HepG2 (cell line): Measurements from ENCODE around the gene BIRC3. TPM values are rescaled to one million over a fixed set of nuclear protein-coding genes. Genes with fewer than 3 reads are reported as not detected.
"Not testable (repeated sequence)": the region's sequence is repeated elsewhere in the genome, so short reads cannot be mapped to it uniquely, and the experiment has no call there.

ENCODE experiments used
- ATAC-seq: fragments of 200-7000 bp; cut with Tn5 transposase; 3 replicates; pipeline ENCODE4 v1.9.1; 2020; ENCODE audit warnings: mild to moderate bottlenecking, moderate library complexity
- BruUV-seq: library from RNA; stranded (reverse); fragments of 400-500 nt; replicated peaks from 2 replicates; lab custom pipeline; 2021; lab: Mats Ljungman, UMichigan
- CTCF ChIA-PET: fragments of 300-600 bp; formaldehyde crosslinking; extraction: SDS; loops from one replicate; lab custom pipeline; 2021; ENCODE audit warnings: low total read pairs, inconsistent platforms, low intra/inter-chr PET ratio; lab: Yijun Ruan, JAX
- POLR2A ChIA-PET: fragments of 350-600 bp; sonication (Branson Sonifier 250); formaldehyde crosslinking; loops from one replicate; lab custom pipeline; 2020; ENCODE audit warnings: antibody characterized with exemption, inconsistent platforms; lab: Yijun Ruan, JAX
- DNase-seq: peaks from one replicate; pipeline ENCODE4 v3.0.0-alpha.2; 2015; ENCODE audit warnings: low spot score
- FAIRE-seq: peaks from 3 replicates; lab custom pipeline; 2011; peaks lifted over from hg19 to GRCh38; lab: Jason Lieb, UNC
- H2AFZ ChIP-seq: one replicate; pipeline ENCODE4 v1.6.1; 2011; ENCODE audit warnings: low read length, inconsistent platforms
- H3K27ac ChIP-seq: fragments of 300-600 bp; 3 replicates; pipeline ENCODE4 v1.8.0; 2011; ENCODE audit warnings: mixed run types, mild to moderate bottlenecking, mixed read lengths, low read length, inconsistent platforms; ENCODE audit not compliant: insufficient read depth; ENCODE audit errors: extremely low read length
- H3K27me3 ChIP-seq, 2 experiments: fragments of 200-600 bp in 1 of 2; 2 replicates in 1 of 2; 3 replicates in 1 of 2; pipeline versions ENCODE4 v1.6.0 to v1.8.0; 2011; ENCODE audit warnings: low read length in 2 of 2, mild to moderate bottlenecking in 2 of 2, moderate library complexity in 2 of 2, inconsistent platforms in 1 of 2; ENCODE audit not compliant: insufficient read depth in 2 of 2, control insufficient read depth in 1 of 2
- H3K36me3 ChIP-seq, 2 experiments: fragments of 200-600 bp in 1 of 2; replicated peaks in 1 of 2; 2 replicates in 1 of 2; 3 replicates in 1 of 2; pipeline versions ENCODE4 v1.5.1 to v1.8.0; 2011; ENCODE audit warnings: low read length in 2 of 2, inconsistent platforms in 1 of 2; ENCODE audit not compliant: insufficient read depth in 2 of 2, control insufficient read depth in 1 of 2
- H3K4me1 ChIP-seq: 2 replicates; pipeline ENCODE4 v1.5.1; 2012; ENCODE audit warnings: low read length, inconsistent platforms; ENCODE audit not compliant: insufficient read depth
- H3K4me2 ChIP-seq: 2 replicates; pipeline ENCODE4 v1.6.0; 2011; ENCODE audit warnings: low read depth, low read length, inconsistent platforms
- H3K4me3 ChIP-seq, 3 experiments: fragments of 200-600 bp in 1 of 3; sonication (generic), shearing (Covaris generic) in 1 of 3; replicated peaks in 1 of 3; 2 replicates each; pipeline ENCODE4 v1.5.1; 2011 to 2016; ENCODE audit warnings: low read length in 3 of 3, inconsistent platforms in 2 of 3, low read depth in 2 of 3, mild to moderate bottlenecking in 2 of 3, control low read depth in 1 of 3, mixed read lengths in 1 of 3; ENCODE audit not compliant: insufficient read depth in 1 of 3
- H3K79me2 ChIP-seq: one replicate; pipeline ENCODE4 v1.6.1; 2011; ENCODE audit warnings: low read length, inconsistent platforms; ENCODE audit not compliant: insufficient read depth
- H3K9ac ChIP-seq: 2 replicates; pipeline ENCODE4 v1.6.0; 2011; ENCODE audit warnings: mild to moderate bottlenecking, low read depth, low read length, inconsistent platforms; ENCODE audit not compliant: insufficient read depth
- H3K9me3 ChIP-seq: 2 replicates; pipeline ENCODE4 v1.5.1; 2012; ENCODE audit warnings: mild to moderate bottlenecking, low read length
- H4K20me1 ChIP-seq: 2 replicates; pipeline ENCODE4 v1.6.0; 2011; ENCODE audit warnings: inconsistent platforms, mild to moderate bottlenecking, low read length, moderate library complexity; ENCODE audit not compliant: insufficient read depth
- CTCF ChIP-seq: sonication (generic); formaldehyde crosslinking; IDR thresholded peaks from 2 replicates; pipeline ENCODE4 v1.5.0; 2020; ENCODE audit warnings: mild to moderate bottlenecking, missing genetic modification reagents, moderate library complexity
- FOSL2 ChIP-seq: sonication (generic); formaldehyde crosslinking; IDR thresholded peaks from 2 replicates; pipeline ENCODE4 v1.4.0; 2020; ENCODE audit warnings: missing genetic modification reagents
- FOXA1 ChIP-seq, 2 experiments: fragments of 450-650 bp in 1 of 2; sonication (generic) in 1 of 2; formaldehyde crosslinking in 1 of 2; IDR thresholded peaks; 2 replicates each; pipeline versions ENCODE4 v1.4.0 to v1.6.1; 2016 to 2020; ENCODE audit warnings: missing genetic modification reagents in 1 of 2
- FOXP1 ChIP-seq, 2 experiments: fragments of 450-650 bp in 1 of 2; IDR thresholded peaks; 2 replicates each; pipeline ENCODE4 v1.6.1; 2017 to 2018; ENCODE audit warnings: antibody characterized with exemption in 1 of 2
- HIC2 ChIP-seq: sonication (generic); formaldehyde crosslinking; IDR thresholded peaks from 2 replicates; pipeline ENCODE4 v1.9.0; 2022; ENCODE audit warnings: low read depth, missing genetic modification reagents
- SOX6 ChIP-seq, 2 experiments: fragments of 450-650 bp in 1 of 2; sonication (generic) in 1 of 2; formaldehyde crosslinking in 1 of 2; IDR thresholded peaks; 2 replicates each; pipeline versions ENCODE4 v1.4.0 to v1.6.1; 2017 to 2020; ENCODE audit warnings: antibody characterized with exemption in 1 of 2, mild to moderate bottlenecking in 1 of 2, missing genetic modification reagents in 1 of 2
- SP5 ChIP-seq: IDR thresholded peaks from 2 replicates; pipeline ENCODE4 v1.6.1; 2016; ENCODE audit warnings: low read depth, borderline replicate concordance
- ZMYM4 ChIP-seq: sonication (generic); formaldehyde crosslinking; IDR thresholded peaks from 2 replicates; pipeline ENCODE4 v1.8.1; 2023; ENCODE audit warnings: mild to moderate bottlenecking, missing genetic modification reagents
- ZNF281 ChIP-seq: sonication (generic); formaldehyde crosslinking; IDR thresholded peaks from 2 replicates; pipeline ENCODE4 v1.4.0; 2020; ENCODE audit warnings: missing genetic modification reagents, borderline replicate concordance
- ZNF644 ChIP-seq: IDR thresholded peaks from 2 replicates; pipeline ENCODE4 v1.6.1; 2016; ENCODE audit warnings: low read depth
- ZNF687 ChIP-seq: sonication (generic); formaldehyde crosslinking; IDR thresholded peaks from 2 replicates; pipeline ENCODE4 v1.5.1; 2020; ENCODE audit warnings: mild to moderate bottlenecking, missing genetic modification reagents, moderate library complexity
- ZNF788 ChIP-seq: sonication (generic); formaldehyde crosslinking; IDR thresholded peaks from 2 replicates; pipeline ENCODE4 v1.5.0; 2020; ENCODE audit warnings: mild to moderate bottlenecking, missing genetic modification reagents, borderline replicate concordance
- WGBS: methylation state at CpG from one replicate; pipeline ENCODE4 v1.1.6; 2017; ENCODE audit warnings: low lambda C conversion rate; 5-methylcytosine and 5-hydroxymethylcytosine counted together
- in situ Hi-C: cut with HindIII; loops from 2 replicates; pipeline ENCODE4 v1.10.0; 2017; ENCODE audit warnings: low pct_unique_long_range_greater_than_20kb; ENCODE audit not compliant: extremely low pct_ligation_motif_present
- intact Hi-C: fragments of 100-400 bp; cut with micrococcal nuclease; formaldehyde crosslinking; loops from one replicate; pipeline ENCODE4 v1.10.0; 2022; ENCODE audit not compliant: unreplicated experiment
- polyA plus RNA-seq, 8 experiments: library from polyadenylated mRNA; depleted of rRNA in 3 of 8; stranded (reverse) in 7 of 8; unstranded in 1 of 8; fragments of >200 nt; fragmentation: Illumina TruSeq in 4 of 8; extraction: Trizol in 4 of 8; gene quantifications; 2 replicates each; pipeline versions ENCODE4 v1.2.1 to v1.2.3, GENCODE V29; 2011 to 2016; ENCODE audit warnings: low read depth in 4 of 8, missing spikeins in 1 of 8, mixed read lengths in 1 of 8; ENCODE audit not compliant: insufficient read depth in 1 of 8
- total RNA-seq, 5 experiments: library from RNA; depleted of rRNA; stranded (reverse); fragments of >200 nt; fragmentation: Illumina TruSeq; extraction: Trizol; gene quantifications; 2 replicates each; pipeline ENCODE4 v1.2.3, GENCODE V29; 2016; ENCODE audit warnings: low read depth in 1 of 5

BIRC3 gene
- total and polyA plus RNA-seq, 2 of the 13 experiments (the other 11 are each of a cell fraction or from before 2014, with no cell fraction given): 0.41 to 4.2 TPM

- TF ChIP-seq ZNF644 (0 out of 2 replicates have a peak, but pooled peaks have one; percentile 33), ZNF281 (CRISPR knock-in tag) (peak; percentile 89), ZMYM4 (CRISPR knock-in tag) (peak; percentile 45; the same call in 1 of the 2 replicates), FOSL2 (0 out of 2 replicates have a peak, but pooled peaks have one; percentile 8), ZNF788 (peak; percentile 19; the same call in 1 of the 2 replicates), ZNF687 (CRISPR knock-in tag) (0 out of 2 replicates have a peak, but pooled peaks have one; percentile 11), SOX6 (CRISPR knock-in tag; IDR thresholded peaks at IDR 0.05) (0 out of 2 replicates have a peak, but pooled peaks have one; percentile 15), CTCF (CRISPR knock-in tag) (0 out of 2 replicates have a peak, but pooled peaks have one; percentile 9), SP5 (CRISPR knock-in tag) (0 out of 2 replicates have a peak, but pooled peaks have one; percentile 17), FOXP1 (CRISPR knock-in tag; IDR thresholded peaks at IDR 0.05) (0 out of 2 replicates have a peak, but pooled peaks have one; percentile 13), HIC2 (peak; percentile 31; the same call in 1 of the 2 replicates), FOXA1 (CRISPR knock-in tag; IDR thresholded peaks at IDR 0.05) (0 out of 2 replicates have a peak, but pooled peaks have one; percentile 16)
- not testable (repeated sequence) for TF ChIP-seq SOX6, FOXP1, FOXA1 (IDR thresholded peaks at IDR 0.05)
- TF ChIP-seq, all 625 proteins: peak for 12; not testable (repeated sequence) for 613
- H2AFZ ChIP-seq, H4K20me1 ChIP-seq, H3K27me3 ChIP-seq, BruUV-seq, intact Hi-C loops, ATAC-seq, H3K27ac ChIP-seq, H3K36me3 ChIP-seq, H3K9ac ChIP-seq, in situ Hi-C loops, CTCF ChIA-PET, POLR2A ChIA-PET, H3K79me2 ChIP-seq, H3K9me3 ChIP-seq: not testable (repeated sequence)
- peak overlapping the region; percentile 56 for H3K4me2 ChIP-seq
- 0 out of 6 replicates have a peak overlapping the region, but pooled peaks of 1 of the 3 experiments have one; percentile 4 for H3K4me3 ChIP-seq
- WGBS: 10% methylated on average over 2 of the region's 2 CpGs
- DNase-seq: peak; percentile 23
- peak; percentile 39 for FAIRE-seq
- H3K4me1 ChIP-seq: peaks cover 23% of the 10 kb centered on the region
Observed at GRCh38 chr11:102300837-102301236, 16.4 kb upstream of the BIRC3 start.
